Measurements from ENCODE around the gene PGLYRP4. TPM values are rescaled to one million over a fixed set of nuclear protein-coding genes. Genes with fewer than 3 reads are reported as not detected.

The PGLYRP4 gene
- total RNA-seq, 1 donor from 2014 or later = not detected

GRCh38 chr1:153359241-153359640 lies 10.6 kb upstream of the PGLYRP4 start:
- no peak for DNase-seq (ENCODE audit: low read depth, low spot score)
- Mint-ChIP-seq H3K27me3 (ENCODE audit: low read depth) (peaks cover 25% of the 10 kb centered on the region), H3K27ac (ENCODE audit: unreplicated experiment) (no peak overlapping the region), H3K9me3 (no peaks in the 10 kb centered on the region), H3K36me3 (ENCODE audit: low read depth) (no peaks in the 10 kb centered on the region), H3K4me1 (no peaks in the 10 kb centered on the region), H3K4me3 (no peak overlapping the region)
- TF ChIP-seq CTCF (conservative IDR thresholded peaks at IDR 0.05) = no peak

- no peaks in the 10 kb centered on the region for H3K36me3 Mint-ChIP-seq (ENCODE audit: low read depth)
- DNase-seq (ENCODE audit: low read depth, low spot score) = no peak
- no peaks in the 10 kb centered on the region for H3K4me1 Mint-ChIP-seq
- no peak for TF ChIP-seq CTCF (conservative IDR thresholded peaks at IDR 0.05)
- no peak overlapping the region for H3K4me3 Mint-ChIP-seq
- H3K27me3 Mint-ChIP-seq (ENCODE audit: low read depth) = peaks cover 23% of the 10 kb centered on the region
- H3K9me3 Mint-ChIP-seq = no peaks in the 10 kb centered on the region
- no peak overlapping the region for H3K27ac Mint-ChIP-seq (ENCODE audit: unreplicated experiment)
These were observed 10.0 kb upstream of the PGLYRP4 start for GRCh38 chr1:153358691-153358975.

GRCh38 chr1:153357853-153358690 lies 9.4 kb upstream of the PGLYRP4 start, which contains the start of gene S100A9:
S100A9 (plus strand) TSS chr1:153357854; CDS start chr1:153358284, 430 bp downstream.
- Mint-ChIP-seq H3K27me3 (ENCODE audit: low read depth) (peaks cover 21% of the 10 kb centered on the region), H3K36me3 (ENCODE audit: low read depth) (no peaks in the 10 kb centered on the region), H3K27ac (ENCODE audit: unreplicated experiment) (no peak within 1 kb of the TSS), H3K4me1 (no peaks in the 10 kb centered on the region), H3K9me3 (no peaks in the 10 kb centered on the region), H3K4me3 (no peak within 1 kb of the TSS)
- TF ChIP-seq CTCF (conservative IDR thresholded peaks at IDR 0.05) = no peak
- DNase-seq (ENCODE audit: low read depth, low spot score) = no peak

- Mint-ChIP-seq H3K4me3 (no peak overlapping the region), H3K36me3 (ENCODE audit: low read depth) (no peaks in the 10 kb centered on the region), H3K4me1 (no peaks in the 10 kb centered on the region), H3K9me3 (no peaks in the 10 kb centered on the region), H3K27ac (ENCODE audit: unreplicated experiment) (no peak overlapping the region), H3K27me3 (ENCODE audit: low read depth) (peaks cover 13% of the 10 kb centered on the region)
- no peak for DNase-seq (ENCODE audit: low read depth, low spot score)
- no peak for TF ChIP-seq CTCF (conservative IDR thresholded peaks at IDR 0.05)
These were observed 8.6 kb upstream of the PGLYRP4 start for GRCh38 chr1:153357076-153357852.

GRCh38 chr1:153356392-153357075 lies 7.9 kb upstream of the PGLYRP4 start:
- Mint-ChIP-seq H3K4me3 (no peak overlapping the region), H3K36me3 (ENCODE audit: low read depth) (no peaks in the 10 kb centered on the region), H3K27me3 (ENCODE audit: low read depth) (peaks cover 17% of the 10 kb centered on the region), H3K4me1 (no peaks in the 10 kb centered on the region), H3K9me3 (no peaks in the 10 kb centered on the region), H3K27ac (ENCODE audit: unreplicated experiment) (no peak overlapping the region)
- DNase-seq (ENCODE audit: low read depth, low spot score) = no peak
- TF ChIP-seq CTCF (conservative IDR thresholded peaks at IDR 0.05) = no peak
